ENCODE data around the gene FANCM. TPM values are rescaled to one million over a fixed set of nuclear protein-coding genes. Genes with fewer than 3 reads are reported as not detected.

The FANCM gene
- total RNA-seq, 4 donors from 2014 or later = 0.75 to 6.2 (median 4.5) TPM

DNA sequence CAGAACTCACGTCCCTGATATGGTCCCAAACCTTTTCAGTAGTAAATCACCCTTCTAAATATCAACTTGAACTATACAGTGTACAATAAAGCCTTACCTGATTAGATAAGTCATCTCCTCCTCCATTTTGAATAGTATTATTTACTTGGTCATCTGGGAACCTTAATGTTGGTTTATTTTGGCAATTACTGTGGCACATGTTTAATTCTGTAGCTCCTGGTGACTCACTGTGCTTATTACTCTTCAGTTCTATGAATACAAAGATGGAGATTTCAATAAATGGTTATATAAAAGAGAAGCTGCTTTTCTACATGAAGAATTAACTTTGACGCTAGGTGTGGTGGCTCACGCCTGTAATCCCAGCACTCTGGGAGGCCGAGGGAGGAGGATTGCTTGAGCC, 91.8 kb downstream of the FANCM start:
- peaks cover 0 to 51% (median 6%) of the 10 kb centered on the region in 4 donors for H3K36me3 ChIP-seq
- H3K4me1 ChIP-seq = no peaks in the 10 kb centered on the region
- TF ChIP-seq POLR2AphosphoS5 (IDR thresholded peaks at IDR 0.05) = no peak
- TF ChIP-seq POLR2A (IDR thresholded peaks at IDR 0.05) = no peak
- TF ChIP-seq, protein P1, sequence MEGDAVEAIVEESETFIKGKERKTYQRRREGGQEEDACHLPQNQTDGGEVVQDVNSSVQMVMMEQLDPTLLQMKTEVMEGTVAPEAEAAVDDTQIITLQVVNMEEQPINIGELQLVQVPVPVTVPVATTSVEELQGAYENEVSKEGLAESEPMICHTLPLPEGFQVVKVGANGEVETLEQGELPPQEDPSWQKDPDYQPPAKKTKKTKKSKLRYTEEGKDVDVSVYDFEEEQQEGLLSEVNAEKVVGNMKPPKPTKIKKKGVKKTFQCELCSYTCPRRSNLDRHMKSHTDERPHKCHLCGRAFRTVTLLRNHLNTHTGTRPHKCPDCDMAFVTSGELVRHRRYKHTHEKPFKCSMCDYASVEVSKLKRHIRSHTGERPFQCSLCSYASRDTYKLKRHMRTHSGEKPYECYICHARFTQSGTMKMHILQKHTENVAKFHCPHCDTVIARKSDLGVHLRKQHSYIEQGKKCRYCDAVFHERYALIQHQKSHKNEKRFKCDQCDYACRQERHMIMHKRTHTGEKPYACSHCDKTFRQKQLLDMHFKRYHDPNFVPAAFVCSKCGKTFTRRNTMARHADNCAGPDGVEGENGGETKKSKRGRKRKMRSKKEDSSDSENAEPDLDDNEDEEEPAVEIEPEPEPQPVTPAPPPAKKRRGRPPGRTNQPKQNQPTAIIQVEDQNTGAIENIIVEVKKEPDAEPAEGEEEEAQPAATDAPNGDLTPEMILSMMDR (IDR thresholded peaks at IDR 0.05) = no peak
- no peak for TF ChIP-seq EP300 (IDR thresholded peaks at IDR 0.05; ENCODE audit: low read depth)
- in situ Hi-C loops (cut with MboI; ENCODE audit: low pct_ligation_motif_present in 1 of 4, low pct_unique_long_range_greater_than_20kb in 1 of 4, low sequenced_read_pairs in 3 of 4) = no loop called here
- H3K27ac ChIP-seq = no peak overlapping the region
- no peak for DNase-seq
- no peaks in the 10 kb centered on the region for H3K27me3 ChIP-seq
- H3K4me3 ChIP-seq = no peak overlapping the region
- WGBS, 2 donors (ENCODE audit: low coverage in 1 of 2) = 89 to 98% methylated on average over 3 to 4 of the region's 4 CpGs
- intact Hi-C loops (cut with DNase I; ENCODE audit: low total_unique reads) = loop anchor here (5.0 kb wide), 1 partner anchor 1270 kb away; no protein-coding TSS in a partner anchor
- no peaks in the 10 kb centered on the region for H3K9me3 ChIP-seq

DNA sequence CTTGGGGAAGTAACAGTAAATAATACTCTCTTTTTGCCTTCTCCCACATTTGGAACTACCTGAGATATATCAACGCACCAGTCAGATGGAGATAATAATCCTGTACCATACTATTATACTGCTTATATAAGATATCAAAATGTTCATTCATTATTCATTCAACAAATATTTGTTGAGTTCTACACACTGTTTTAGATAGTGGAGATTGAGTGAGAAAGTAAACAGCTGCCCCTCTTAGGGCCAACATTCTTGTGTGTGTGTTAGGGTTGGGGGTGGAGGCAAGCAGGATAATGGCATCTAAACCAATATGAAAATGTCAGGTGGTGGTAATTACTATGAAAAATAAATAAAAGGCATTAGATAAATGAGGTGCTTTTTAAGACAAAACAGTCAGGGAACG, 103.3 kb downstream of the FANCM start:
- 91 to 92% methylated on average over 2 of the region's 2 CpGs for WGBS, 2 donors (ENCODE audit: low coverage in 1 of 2)
- no peak overlapping the region for H3K27ac ChIP-seq
- no peaks in the 10 kb centered on the region for H3K9me3 ChIP-seq
- TF ChIP-seq, protein P1 (IDR thresholded peaks at IDR 0.05) = no peak
- no peak for TF ChIP-seq POLR2AphosphoS5 (IDR thresholded peaks at IDR 0.05)
- no peak for TF ChIP-seq POLR2A (IDR thresholded peaks at IDR 0.05)
- TF ChIP-seq EP300 (IDR thresholded peaks at IDR 0.05; ENCODE audit: low read depth) = no peak
- no peak for DNase-seq
- H3K27me3 ChIP-seq = no peaks in the 10 kb centered on the region
- intact Hi-C loops (cut with DNase I; ENCODE audit: low total_unique reads) = no loop called here
- peaks cover 0 to 20% (median 2%) of the 10 kb centered on the region in 4 donors for H3K36me3 ChIP-seq
- in situ Hi-C loops (cut with MboI; ENCODE audit: low pct_ligation_motif_present in 1 of 4, low pct_unique_long_range_greater_than_20kb in 1 of 4, low sequenced_read_pairs in 3 of 4) = no loop called here
- no peaks in the 10 kb centered on the region for H3K4me1 ChIP-seq
- H3K4me3 ChIP-seq = no peak overlapping the region

DNA sequence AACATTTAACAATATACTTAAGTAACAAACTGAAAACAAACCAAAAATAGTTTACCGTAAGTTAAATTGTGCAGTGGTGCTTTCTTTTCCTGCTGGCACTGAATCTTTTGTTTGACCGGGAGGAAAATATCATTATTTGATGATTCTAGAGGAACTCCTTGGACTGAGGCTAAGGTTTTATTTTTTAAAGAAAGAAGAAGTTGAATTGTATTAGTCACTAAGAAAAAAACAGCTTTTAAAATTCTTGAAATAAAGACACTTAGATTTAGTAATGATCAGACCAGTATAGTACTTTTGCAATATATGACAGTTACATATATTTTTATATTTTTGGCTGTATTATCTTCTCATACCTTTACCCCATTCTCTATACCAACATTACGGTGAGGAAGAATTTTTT, 107.0 kb downstream of the FANCM start:
- Histone ChIP-seq H3K36me3 (peaks cover 0 to 5% (median 0%) of the 10 kb centered on the region in 4 donors), H3K9me3 (no peaks in the 10 kb centered on the region), H3K4me3 (no peak overlapping the region), H3K27ac (no peak overlapping the region), H3K27me3 (no peaks in the 10 kb centered on the region), H3K4me1 (peaks cover 0 to 7% (median 0%) of the 10 kb centered on the region in 4 donors)
- no peak for TF ChIP-seq POLR2A (IDR thresholded peaks at IDR 0.05)
- no peak for TF ChIP-seq POLR2AphosphoS5 (IDR thresholded peaks at IDR 0.05)
- no peak for TF ChIP-seq EP300 (IDR thresholded peaks at IDR 0.05; ENCODE audit: low read depth)
- in situ Hi-C loops (cut with MboI; ENCODE audit: low pct_ligation_motif_present in 1 of 4, low pct_unique_long_range_greater_than_20kb in 1 of 4, low sequenced_read_pairs in 3 of 4) (no loop called here), intact Hi-C loops (cut with DNase I; ENCODE audit: low total_unique reads) (no loop called here)
- 86 to 87% methylated on average over 3 of the region's 3 CpGs for WGBS, 2 donors (ENCODE audit: low coverage in 1 of 2)
- no peak for DNase-seq

DNA sequence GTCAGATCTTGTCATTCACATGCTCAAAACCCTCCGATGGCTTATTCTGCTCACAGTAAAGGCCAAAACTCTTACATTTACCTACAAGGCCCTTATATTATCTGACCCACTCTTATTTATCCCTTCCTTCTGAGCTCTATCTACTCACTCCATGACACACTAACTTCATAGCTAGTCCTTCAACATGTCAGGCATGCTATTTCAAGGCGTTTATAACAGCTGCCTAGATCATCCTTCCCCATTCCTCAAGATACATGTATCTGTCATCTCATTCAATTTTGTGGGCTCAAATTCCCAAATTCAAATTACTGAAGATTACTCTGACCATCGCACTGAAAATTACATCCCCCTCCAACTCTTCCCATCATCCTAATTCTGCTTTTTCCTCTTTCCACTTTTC, 110.4 kb downstream of the FANCM start:
- Histone ChIP-seq H3K27ac (no peak overlapping the region), H3K4me1 (peaks cover 0 to 25% (median 4%) of the 10 kb centered on the region in 4 donors), H3K27me3 (no peaks in the 10 kb centered on the region), H3K9me3 (no peaks in the 10 kb centered on the region), H3K4me3 (no peak overlapping the region), H3K36me3 (peaks cover 0 to under 1% (median 0%) of the 10 kb centered on the region in 4 donors)
- DNase-seq = no peak
- intact Hi-C loops (cut with DNase I; ENCODE audit: low total_unique reads) = no loop called here
- WGBS, 2 donors (ENCODE audit: low coverage in 1 of 2) = 85 to 89% methylated on average over 3 of the region's 3 CpGs
- no peak for TF ChIP-seq EP300 (IDR thresholded peaks at IDR 0.05; ENCODE audit: low read depth)
- in situ Hi-C loops (cut with MboI; ENCODE audit: low pct_ligation_motif_present in 1 of 4, low pct_unique_long_range_greater_than_20kb in 1 of 4, low sequenced_read_pairs in 3 of 4) = no loop called here

DNA sequence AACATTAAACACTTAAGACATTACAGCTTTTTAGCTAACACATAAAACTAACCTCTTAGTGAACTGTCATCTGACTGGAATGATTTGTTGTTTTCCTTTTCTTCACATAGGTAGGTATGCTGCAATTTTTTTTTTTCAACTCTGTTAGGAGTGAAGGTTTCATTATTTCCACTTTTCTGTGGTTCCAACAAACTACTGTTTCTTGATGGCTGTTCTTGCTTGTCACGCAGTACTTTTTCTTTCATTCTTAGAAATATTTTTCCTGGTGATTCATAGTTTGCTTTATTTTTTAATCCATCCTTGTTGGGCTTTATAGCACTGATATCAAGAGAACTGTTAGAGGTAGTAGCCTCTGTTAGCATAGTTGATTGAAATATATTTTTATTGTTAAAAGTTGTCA, 111.0 kb downstream of the FANCM start:
- Histone ChIP-seq H3K9me3 (no peaks in the 10 kb centered on the region), H3K4me1 (peaks cover 4 to 31% (median 10%) of the 10 kb centered on the region in 4 donors), H3K36me3 (no peaks in the 10 kb centered on the region), H3K27me3 (no peaks in the 10 kb centered on the region), H3K4me3 (no peak overlapping the region), H3K27ac (no peak overlapping the region)
- 57 to 81% methylated on average over 1 of the region's 1 CpG for WGBS, 2 donors (ENCODE audit: low coverage in 1 of 2)
- in situ Hi-C loops (cut with MboI; ENCODE audit: low pct_ligation_motif_present in 1 of 4, low pct_unique_long_range_greater_than_20kb in 1 of 4, low sequenced_read_pairs in 3 of 4) = no loop called here
- TF ChIP-seq POLR2A (IDR thresholded peaks at IDR 0.05) (no peak), POLR2AphosphoS5 (IDR thresholded peaks at IDR 0.05) (no peak), EP300 (IDR thresholded peaks at IDR 0.05; ENCODE audit: low read depth) (no peak)
- TF ChIP-seq, protein P1 (IDR thresholded peaks at IDR 0.05) = no peak
- intact Hi-C loops (cut with DNase I; ENCODE audit: low total_unique reads) = no loop called here
- DNase-seq = no peak
